Calu3 (cell line): ENCODE results near the gene TRIM71. TPM values are rescaled to one million over a fixed set of nuclear protein-coding genes. Genes with fewer than 3 reads are reported as not detected.

ENCODE experiments used
- BruUV-seq: library from RNA; stranded (reverse); fragments of 400-500 nt; replicated peaks from 2 replicates; lab custom pipeline; 2021; lab: Mats Ljungman, UMichigan
- CTCF ChIA-PET: fragments of 300-600 bp; sonication (Branson Sonifier 250); formaldehyde crosslinking; loops from one replicate; lab custom pipeline; 2022; ENCODE audit warnings: antibody characterized with exemption; lab: Charles Lee
- DNase-seq: peaks from one replicate; pipeline ENCODE4 v3.0.0; 2022
- H3K27ac Mint-ChIP-seq: one replicate; pipeline ENCODE4 v1.8.0; 2022; ENCODE audit warnings: mixed read lengths; ENCODE audit not compliant: unreplicated experiment
- H3K27me3 Mint-ChIP-seq: one replicate; pipeline ENCODE4 v1.8.0; 2022; ENCODE audit warnings: mixed read lengths; ENCODE audit not compliant: unreplicated experiment
- H3K36me3 Mint-ChIP-seq: one replicate; pipeline ENCODE4 v1.8.0; 2022; ENCODE audit warnings: mild to moderate bottlenecking, moderate library complexity, mixed read lengths; ENCODE audit not compliant: insufficient read depth, unreplicated experiment
- H3K4me1 Mint-ChIP-seq: one replicate; pipeline ENCODE4 v1.8.0; 2022; ENCODE audit warnings: mild to moderate bottlenecking, low read depth, mixed read lengths; ENCODE audit not compliant: unreplicated experiment
- H3K4me3 Mint-ChIP-seq: one replicate; pipeline ENCODE4 v1.8.0; 2022; ENCODE audit warnings: mild to moderate bottlenecking, low read depth, moderate library complexity, mixed read lengths; ENCODE audit not compliant: unreplicated experiment
- H3K9me3 Mint-ChIP-seq: one replicate; pipeline ENCODE4 v1.8.0; 2022; ENCODE audit warnings: low read depth, mixed read lengths; ENCODE audit not compliant: unreplicated experiment
- intact Hi-C: fragments of 100-400 bp; cut with micrococcal nuclease; formaldehyde crosslinking; loops from one replicate; pipeline ENCODE4 v1.10.0; 2022; ENCODE audit not compliant: unreplicated experiment
- total RNA-seq: library from RNA; stranded (reverse); gene quantifications from 2 replicates; pipeline ENCODE4 v1.2.3, GENCODE V29; 2022
- TF ChIP-seq, protein P1 (sequence below): fragments of 200-600 bp; IDR thresholded peaks from one replicate; pipeline ENCODE4 v1.8.0; 2022; ENCODE audit warnings: antibody characterized with exemption; ENCODE audit not compliant: unreplicated experiment

The TRIM71 gene
- total RNA-seq, 1 experiment from 2014 or later = not detected

DNA sequence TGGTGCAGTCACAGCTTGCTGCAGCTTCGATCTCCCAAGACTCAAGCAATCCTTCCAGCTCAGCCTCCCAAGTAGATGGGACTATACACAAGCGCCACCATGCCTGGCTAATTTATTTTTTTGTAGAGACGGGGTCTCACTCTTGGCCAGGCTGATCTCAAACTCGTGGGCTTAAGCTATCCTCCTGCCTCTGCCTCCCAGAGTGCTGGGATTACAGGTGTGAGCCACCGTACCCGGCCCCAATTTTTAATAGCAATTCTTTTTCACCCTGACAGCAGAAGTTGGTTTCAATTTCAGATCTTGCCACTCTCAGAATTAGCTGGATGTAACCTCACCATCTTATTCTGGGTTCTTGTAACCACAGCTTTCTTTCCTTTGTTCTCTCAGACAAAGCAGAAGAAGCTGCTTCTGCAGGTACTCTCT lies 64.8 kb downstream of the TRIM71 start:
- no peak for DNase-seq
- TF ChIP-seq, protein P1, sequence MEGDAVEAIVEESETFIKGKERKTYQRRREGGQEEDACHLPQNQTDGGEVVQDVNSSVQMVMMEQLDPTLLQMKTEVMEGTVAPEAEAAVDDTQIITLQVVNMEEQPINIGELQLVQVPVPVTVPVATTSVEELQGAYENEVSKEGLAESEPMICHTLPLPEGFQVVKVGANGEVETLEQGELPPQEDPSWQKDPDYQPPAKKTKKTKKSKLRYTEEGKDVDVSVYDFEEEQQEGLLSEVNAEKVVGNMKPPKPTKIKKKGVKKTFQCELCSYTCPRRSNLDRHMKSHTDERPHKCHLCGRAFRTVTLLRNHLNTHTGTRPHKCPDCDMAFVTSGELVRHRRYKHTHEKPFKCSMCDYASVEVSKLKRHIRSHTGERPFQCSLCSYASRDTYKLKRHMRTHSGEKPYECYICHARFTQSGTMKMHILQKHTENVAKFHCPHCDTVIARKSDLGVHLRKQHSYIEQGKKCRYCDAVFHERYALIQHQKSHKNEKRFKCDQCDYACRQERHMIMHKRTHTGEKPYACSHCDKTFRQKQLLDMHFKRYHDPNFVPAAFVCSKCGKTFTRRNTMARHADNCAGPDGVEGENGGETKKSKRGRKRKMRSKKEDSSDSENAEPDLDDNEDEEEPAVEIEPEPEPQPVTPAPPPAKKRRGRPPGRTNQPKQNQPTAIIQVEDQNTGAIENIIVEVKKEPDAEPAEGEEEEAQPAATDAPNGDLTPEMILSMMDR = no peak
- intact Hi-C loops = no loop called here
- Mint-ChIP-seq H3K9me3 (no peaks in the 10 kb centered on the region), H3K27me3 (no peaks in the 10 kb centered on the region), H3K4me1 (peaks cover 17% of the 10 kb centered on the region), H3K36me3 (no peaks in the 10 kb centered on the region), H3K27ac (no peak overlapping the region), H3K4me3 (no peak overlapping the region)
- CTCF ChIA-PET = no interaction called here
- BruUV-seq = no TSS peak

DNA sequence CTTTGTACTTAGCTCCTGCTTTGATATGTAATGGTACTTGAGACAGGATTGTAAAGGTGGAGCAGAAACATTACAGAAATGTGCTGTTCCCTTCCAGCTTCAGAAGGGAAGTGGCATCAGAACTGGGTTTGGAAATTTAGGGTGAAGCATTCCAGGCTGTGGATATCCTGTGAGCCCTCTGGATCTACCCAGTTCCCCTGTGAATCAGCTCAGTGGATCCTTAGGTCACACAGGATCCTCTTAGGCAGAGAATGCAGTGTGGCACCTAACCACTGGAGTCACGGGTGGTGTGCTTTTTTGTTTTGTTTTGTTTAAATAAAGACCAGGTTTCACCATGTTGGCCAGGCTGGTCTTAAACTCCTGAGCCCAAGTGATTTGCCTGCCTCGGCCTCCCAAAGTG lies 66.0 kb downstream of the TRIM71 start:
- Mint-ChIP-seq H3K9me3 (no peaks in the 10 kb centered on the region), H3K4me3 (no peak overlapping the region), H3K4me1 (peaks cover 18% of the 10 kb centered on the region), H3K36me3 (no peaks in the 10 kb centered on the region), H3K27me3 (no peaks in the 10 kb centered on the region), H3K27ac (no peak overlapping the region)
- DNase-seq = no peak
- TF ChIP-seq, protein P1 = no peak
- intact Hi-C loops = no loop called here
- no TSS peak for BruUV-seq
- CTCF ChIA-PET = no interaction called here

DNA sequence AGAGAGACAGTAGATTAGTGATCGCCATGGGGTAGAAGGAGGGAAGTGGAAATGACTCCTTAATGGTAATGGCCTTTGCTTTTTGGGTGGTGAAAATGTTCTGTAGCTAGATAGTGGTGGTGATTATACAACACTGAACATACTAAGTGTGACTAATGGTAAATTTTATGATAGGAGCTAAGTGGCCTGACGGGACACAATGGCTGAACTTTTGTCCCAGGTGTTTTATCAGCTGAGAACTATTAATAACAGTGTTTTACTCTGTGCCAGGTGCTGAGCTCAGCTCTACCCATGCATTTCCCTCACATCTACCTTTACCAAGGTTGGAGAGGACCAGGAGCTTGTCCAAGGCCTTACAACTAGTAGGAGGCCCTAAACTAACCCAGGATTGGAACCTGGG lies 66.8 kb downstream of the TRIM71 start:
- H3K36me3 Mint-ChIP-seq = no peaks in the 10 kb centered on the region
- CTCF ChIA-PET = interaction anchor here (1.9 kb wide), 1 partner anchor 19 kb away, joined by 5 read pairs; no protein-coding TSS in a partner anchor

DNA sequence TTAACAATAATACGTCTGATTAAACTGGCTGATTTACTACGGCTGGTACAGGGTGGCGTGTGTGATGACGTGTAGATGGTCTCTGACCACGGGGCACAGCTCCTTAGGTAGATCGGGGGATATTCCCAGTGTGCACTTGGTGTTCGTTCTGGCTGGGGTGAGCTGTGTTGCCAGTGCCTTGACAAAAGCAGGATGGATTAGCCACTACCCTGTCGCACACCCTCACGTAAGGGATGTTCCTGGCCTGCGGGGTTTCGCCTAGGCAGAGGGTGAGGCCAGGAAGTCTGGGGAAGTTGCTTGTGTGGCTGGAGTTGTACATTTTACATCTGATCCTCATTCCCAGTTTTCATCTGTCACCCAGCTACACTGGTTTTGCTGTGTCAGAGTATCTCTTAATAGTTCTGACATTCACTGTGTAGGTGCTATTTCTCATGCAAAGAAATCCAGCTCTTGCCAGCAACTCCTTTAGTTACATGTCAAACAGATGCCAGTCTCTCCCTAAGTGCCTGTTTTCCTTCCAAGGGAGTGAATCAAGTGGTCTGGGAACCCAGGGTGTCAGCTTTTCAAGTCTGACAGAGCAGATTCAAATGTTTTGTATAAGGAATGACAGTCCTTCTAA lies 67.6 kb downstream of the TRIM71 start:
- TF ChIP-seq, protein P1 = no peak
- CTCF ChIA-PET = interaction anchor here (1.9 kb wide), 1 partner anchor 18 kb away, joined by 5 read pairs; no protein-coding TSS in a partner anchor
- Mint-ChIP-seq H3K36me3 (no peaks in the 10 kb centered on the region), H3K9me3 (no peaks in the 10 kb centered on the region), H3K4me3 (no peak overlapping the region), H3K27ac (no peak overlapping the region), H3K4me1 (peaks cover 18% of the 10 kb centered on the region), H3K27me3 (no peaks in the 10 kb centered on the region)
- no peak for DNase-seq
- intact Hi-C loops = no loop called here
- BruUV-seq = no TSS peak

More for the DNA sequence above, 66.8 kb downstream of the TRIM71 start:
- TF ChIP-seq, protein P1 = no peak
- Mint-ChIP-seq H3K9me3 (no peaks in the 10 kb centered on the region), H3K4me3 (no peak overlapping the region), H3K4me1 (peaks cover 18% of the 10 kb centered on the region), H3K27ac (no peak overlapping the region), H3K27me3 (no peaks in the 10 kb centered on the region)
- intact Hi-C loops = no loop called here
- BruUV-seq = no TSS peak
- DNase-seq = no peak
